HG03064 (cell line): Measurements from ENCODE around the gene RPA3.

ENCODE experiments used
- ATAC-seq: cut with Tn5 transposase; IDR thresholded peaks from one replicate; pipeline ENCODE4 v1.9.1; 2021; ENCODE audit warnings: low read depth; ENCODE audit not compliant: unreplicated experiment

Gene RPA3

DNA sequence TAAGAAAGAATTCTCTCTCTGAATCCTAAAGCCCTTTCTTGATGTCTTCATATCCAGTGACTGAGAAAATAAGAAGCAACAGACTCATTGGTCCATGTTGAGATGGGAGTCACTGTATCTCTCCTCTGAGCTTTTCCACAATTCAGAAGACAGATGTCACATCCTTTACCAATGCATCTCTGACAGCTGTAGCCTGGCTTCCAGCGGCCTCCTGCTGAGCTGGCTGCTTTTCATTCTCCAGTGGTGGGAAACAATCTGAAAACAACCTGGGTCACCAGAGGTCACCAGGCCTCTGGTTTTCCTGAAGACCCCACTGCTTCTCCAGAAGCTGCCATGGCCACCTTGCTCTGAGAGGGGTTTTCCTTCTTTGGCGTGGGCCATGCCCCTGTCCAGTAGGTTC lies 18.3 kb upstream of the RPA3 start:
- no peak for ATAC-seq

DNA sequence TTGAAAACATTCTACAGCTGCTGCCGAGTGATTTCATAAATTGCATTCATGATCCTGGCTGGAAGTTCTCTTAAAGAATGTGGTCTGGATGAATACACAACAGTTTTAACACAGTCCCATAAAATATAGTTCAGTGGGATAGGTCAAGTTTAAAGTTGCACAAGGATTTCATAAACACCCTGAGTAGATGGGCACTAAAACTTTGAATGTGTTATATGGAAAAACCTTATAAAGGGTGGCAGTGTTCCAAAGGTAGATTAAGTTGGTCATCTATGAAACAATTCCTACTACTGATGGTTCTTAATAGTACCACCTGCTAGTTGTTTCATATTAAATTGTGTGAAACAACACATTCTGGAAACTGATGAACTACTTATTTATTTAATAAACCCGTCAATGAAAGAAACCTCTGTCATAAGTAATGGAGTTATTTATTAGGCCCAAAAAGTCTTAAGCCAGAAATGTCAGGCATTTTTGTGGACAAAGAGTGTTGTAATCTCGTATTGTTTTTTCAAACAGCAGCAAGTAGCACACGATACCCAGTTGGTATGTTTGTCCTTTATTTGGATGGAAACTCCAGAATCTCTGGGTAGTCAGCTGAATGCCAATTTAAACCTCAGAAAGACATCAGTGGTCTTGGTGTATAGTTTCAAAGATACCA lies 14.3 kb upstream of the RPA3 start:
- ATAC-seq: no peak

DNA sequence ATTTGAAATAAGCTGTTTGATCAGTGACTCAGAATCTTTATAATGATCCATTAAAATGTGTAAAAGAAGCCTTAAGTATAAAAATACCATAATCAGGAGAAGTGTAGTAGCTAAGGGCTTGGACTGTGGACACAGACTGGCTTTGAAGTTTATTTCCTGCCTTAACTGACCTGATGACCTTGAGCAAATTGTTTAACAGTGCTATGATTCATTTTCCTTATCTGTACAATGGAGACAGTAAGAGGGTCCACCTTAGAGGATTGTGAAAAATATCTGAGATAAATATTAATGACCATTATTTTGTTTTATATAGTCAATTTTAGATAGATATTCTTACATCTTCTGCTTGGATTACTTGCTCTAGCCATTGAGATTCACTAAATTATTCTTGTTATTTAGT lies 13.3 kb upstream of the RPA3 start:
- no peak for ATAC-seq

DNA sequence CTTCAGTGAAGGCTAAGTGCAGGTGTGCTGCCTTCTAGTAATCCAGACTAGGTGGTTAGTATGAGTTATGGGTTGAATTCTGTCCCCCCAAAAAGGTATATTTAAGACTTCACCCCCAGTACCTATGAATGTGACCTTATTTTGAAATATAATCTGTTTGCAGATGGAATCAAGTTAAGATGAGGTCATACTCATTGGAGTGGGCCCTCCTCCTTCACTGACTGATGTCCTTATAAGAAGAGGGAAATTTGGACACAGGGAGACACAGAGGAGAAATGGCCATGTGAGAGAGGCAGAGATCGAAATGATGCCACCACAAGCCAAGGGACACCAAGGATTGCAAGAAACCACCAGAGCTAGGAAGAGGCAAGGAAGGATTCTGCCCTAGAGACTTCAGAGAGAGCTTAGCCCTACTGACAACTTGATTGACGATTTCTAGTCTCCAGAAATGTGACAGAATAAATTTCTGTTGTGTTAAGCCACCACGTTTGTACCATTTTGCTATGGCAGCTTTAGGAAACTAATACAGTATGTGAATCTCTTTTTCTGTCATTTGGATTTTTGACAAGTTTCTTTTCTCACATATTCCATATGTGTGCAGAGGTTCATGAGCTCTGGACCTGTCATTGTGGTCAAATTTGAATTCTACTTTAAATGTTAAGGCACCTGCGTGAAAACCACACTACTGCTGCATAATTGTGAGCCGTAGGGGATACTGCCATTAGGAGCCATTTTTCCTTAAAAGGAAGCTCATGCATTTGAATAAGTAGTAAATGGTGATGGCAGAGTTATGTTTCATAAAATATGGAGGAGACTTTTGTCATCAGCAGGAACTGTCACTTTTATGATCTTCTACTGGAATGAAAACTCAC lies 2.6 kb upstream of the RPA3 start:
- ATAC-seq: no peak

DNA sequence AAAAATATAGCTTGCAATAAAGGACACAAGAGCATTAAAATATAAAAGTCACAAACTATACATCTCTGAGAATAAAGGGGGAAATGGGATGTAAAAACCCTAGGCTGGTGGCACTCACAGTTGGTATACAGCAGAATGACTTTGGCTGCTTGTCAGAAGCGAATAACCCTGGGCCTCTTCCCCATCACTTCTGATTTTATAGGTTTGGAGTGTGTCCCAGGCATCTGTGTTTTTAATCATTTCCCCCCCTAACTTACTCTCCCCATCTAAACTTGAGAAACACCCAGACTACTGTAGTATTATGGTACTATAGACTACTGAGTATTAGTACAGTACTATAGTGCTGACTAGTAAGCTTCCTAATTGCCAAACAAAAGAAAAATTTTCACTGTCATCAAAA lies 1.8 kb upstream of the RPA3 start:
- no peak for ATAC-seq

DNA sequence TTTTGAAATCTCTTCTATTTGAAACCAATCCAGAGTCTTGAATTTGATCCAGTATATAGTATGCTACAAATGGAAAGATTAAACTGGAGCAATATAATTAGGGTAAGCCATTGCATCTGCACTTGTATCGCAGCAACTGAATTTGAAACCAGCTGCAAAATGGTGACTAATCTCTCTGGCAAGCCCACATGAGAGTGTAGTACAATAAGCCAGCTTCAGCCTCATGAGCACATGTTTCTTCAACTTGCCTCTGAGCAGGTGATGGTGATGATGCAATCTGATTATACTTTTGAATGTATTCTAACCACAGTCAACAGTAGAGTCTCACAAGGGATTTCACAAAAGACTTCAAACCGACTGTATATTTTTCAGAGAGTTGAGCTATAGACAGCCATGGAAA lies 829 bp upstream of the RPA3 start:
- peak; percentile 97 for ATAC-seq

DNA sequence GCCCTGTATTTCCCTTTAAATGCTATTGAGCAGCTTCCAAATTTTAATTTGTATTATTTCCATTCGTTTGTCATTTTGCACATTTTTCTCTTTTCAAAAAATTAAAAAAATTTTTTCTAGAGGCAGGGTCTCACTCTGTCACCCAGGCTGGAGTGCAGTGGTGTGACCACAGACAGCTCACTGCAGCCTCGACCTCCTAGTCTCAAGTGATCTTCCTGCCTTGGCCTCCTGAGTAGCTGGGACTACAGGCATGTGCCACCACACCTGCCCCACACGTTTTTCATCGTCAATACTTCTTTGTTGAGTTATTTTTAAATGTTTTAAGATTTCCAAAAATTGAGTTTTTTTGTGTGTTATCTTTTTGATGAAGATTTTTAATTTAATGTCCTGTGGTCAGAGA lies 4.7 kb downstream of the RPA3 start:
- no peak for ATAC-seq

DNA sequence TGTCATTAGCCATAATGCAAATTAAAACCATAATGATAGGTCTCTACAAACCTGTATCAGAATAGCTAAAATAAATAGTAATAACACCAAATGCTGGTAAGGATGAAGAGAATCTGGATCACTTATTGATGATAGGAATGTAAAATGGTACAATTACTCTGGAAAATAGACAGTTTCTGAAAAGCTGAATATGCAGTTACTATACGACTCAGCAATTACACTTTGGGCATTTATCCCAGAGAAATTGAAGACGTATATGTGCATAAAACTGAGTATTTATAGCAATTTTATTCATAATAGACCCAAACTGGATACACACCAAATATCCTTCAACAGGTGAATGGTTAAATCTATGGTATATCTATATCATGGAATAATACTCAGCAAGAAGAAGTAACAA lies 7.9 kb downstream of the RPA3 start:
- no peak for ATAC-seq

DNA sequence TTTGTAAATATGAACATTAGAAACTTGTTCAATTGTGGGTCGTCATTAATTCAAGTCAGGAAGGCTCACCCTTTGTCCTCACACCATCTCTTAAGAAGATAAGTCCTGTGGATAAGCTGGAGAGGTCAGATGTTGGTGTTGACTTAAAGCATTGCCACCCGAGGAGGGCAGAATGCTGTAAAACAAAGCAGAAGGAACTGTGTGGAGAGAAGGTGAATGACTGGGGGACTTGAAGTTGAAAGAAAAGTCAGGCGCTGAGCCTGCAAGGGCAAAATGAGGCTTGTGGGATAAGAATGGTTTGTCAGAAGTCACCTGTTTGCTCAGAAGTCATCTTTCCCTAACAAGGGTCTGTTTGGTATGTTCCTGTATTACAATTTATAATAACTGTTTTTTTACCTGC lies 9.1 kb downstream of the RPA3 start:
- no peak for ATAC-seq

DNA sequence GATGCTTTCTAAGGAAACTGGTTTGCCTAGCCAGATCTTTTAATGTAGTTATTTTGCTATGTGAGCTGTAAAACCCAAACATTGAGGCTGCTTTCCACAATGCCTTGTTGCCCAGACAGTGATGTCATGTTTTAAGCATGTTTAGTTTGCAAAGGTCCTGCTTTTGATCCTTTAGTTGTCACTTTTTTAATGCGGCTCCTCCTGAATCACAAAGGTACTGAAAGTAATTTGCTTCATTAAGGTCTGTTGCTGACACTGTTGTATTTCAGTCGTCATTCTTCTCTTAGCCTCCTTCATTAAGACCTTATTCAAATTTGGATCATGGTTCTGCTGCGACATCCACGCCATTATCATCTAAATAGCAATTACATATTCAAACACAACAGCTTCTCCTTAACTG lies 10.6 kb downstream of the RPA3 start:
- no peak for ATAC-seq

DNA sequence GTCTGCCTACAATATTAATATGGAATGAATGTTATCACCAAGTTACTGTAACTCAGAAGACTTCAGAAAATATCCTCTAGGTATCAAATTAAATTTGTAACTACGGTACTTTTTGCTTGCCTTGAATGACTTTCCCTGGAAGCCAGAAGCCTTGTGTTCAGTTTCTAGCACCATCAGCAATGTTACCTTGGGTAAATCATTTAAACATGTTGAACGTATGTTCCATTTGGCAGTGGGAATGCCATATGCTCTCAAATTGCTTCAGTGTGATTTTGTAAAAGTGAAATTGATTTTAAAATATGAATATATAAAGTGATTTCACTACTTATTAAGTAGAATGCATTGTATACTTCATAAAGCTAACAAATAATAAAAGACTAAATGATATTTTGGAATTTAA lies 11.2 kb downstream of the RPA3 start:
- no peak for ATAC-seq

DNA sequence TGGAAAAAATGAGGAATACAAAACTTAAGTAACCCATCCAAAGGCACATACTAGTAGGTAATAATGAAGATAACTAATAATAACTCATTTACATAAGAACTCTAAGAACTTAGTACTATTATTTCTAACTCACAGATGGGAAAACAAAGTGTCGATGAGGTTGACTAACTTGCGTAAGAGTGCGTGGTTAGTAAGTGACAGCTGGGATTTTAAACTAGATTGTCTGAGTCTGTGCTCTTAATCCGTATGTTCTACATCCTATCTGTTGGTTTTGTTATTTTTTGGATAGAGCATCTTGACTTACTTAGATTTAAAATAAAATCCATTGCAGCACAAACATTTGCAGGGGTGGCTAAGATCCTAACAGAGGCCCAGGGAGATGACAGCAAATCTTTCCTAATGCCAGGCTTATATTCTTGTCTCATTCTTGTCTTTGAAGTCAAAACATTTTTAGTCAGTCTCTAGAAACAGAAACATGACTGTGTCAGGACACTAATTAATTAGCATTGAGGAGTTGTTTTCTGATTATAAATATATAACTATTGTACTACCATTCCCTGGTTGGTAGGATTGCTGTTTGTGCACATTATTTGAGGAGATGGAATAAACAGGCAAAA lies 11.7 kb downstream of the RPA3 start:
- ATAC-seq: no peak

DNA sequence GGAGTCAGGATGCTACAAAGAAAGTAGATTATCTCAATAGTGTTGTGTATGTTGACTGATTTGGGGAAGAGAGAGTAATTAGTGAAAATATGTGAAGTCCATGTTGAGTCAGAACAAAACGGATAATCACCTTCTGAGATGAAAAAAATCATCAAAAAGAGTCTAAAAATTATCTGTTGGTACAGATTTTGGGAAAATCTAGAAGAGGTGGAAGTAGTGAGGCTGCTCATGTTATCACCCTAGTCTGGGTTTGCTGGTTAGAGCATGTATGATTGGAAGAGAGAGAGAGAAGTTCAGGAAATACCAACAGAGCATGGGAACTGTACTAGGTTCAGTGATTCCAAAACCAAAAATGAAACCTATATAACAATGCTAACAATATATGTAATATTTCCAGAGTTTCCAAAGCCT lies 12.3 kb downstream of the RPA3 start:
- no peak for ATAC-seq

DNA sequence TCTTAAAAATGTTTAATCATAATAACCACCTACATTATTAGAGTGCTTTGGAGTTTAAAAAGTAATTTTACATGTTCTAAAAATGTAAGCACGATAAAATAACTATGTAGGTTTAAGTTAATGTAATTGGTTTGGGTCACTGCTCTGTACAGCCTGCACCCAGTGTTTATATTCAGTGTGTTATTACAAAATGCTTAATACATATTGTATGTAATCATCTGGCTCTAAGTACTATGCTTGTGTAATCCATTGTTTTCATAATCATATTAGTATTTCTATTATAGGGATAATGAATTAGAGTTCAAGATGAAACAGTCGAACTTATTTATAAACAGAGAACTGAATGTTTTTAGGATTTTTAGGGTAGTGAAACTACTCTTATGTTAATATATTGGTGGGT lies 13.1 kb downstream of the RPA3 start:
- ATAC-seq: no peak

DNA sequence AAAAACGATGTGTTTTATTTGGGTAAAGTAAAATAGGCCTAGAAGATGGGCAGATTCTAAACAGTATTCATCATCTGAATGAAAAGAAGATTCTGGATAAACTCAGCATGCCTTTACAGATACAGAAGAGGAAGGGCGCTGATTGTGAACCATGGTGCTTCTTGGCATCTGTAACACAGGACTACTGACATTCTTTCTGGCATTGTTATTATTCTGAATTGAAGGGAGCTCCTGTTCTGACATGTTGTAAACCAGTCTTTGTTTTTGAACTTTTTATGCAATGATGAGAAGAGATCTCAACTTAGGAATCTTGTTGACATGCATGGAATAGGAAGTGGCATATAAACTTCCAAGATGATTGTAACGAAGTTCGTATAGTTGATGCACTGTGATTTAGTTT lies 13.5 kb downstream of the RPA3 start:
- no peak for ATAC-seq

DNA sequence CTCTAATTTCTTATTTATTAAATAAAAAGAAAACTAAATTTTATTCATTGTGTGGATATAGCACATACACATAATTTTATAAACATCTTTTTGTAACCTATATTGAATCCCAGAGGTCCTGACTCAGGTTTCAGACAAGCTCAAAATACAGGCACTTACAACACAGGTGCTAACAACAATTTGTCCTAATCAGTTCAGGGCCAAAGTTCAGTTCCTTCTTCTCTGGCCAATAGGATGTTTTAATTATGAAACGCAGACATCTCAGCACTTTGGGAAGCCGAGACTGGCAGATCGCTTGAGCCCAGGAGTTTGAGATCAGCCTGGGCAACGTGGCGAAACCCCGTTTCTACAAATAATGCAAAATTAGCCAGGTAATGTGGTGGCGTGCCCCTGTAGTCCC lies 15.0 kb downstream of the RPA3 start:
- ATAC-seq: no peak

DNA sequence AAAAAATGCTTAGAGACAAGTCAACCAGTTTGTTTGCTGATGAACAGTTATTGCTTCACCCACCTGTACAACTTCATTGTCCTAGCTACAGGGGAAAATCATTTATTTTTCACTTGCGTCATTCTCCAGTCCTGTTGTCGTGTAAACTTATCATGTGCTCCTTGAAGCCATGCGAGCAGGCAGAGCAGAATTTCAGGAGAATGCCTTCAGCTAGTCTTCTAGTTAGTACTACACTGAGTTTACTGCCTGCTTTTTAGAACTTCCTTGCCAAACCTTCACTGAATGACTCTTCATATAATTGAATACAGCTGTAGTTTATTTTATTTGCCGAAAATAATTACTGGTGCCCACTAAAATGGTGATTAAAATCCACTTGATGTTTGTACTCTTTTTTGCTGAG lies 15.6 kb downstream of the RPA3 start:
- ATAC-seq: no peak

DNA sequence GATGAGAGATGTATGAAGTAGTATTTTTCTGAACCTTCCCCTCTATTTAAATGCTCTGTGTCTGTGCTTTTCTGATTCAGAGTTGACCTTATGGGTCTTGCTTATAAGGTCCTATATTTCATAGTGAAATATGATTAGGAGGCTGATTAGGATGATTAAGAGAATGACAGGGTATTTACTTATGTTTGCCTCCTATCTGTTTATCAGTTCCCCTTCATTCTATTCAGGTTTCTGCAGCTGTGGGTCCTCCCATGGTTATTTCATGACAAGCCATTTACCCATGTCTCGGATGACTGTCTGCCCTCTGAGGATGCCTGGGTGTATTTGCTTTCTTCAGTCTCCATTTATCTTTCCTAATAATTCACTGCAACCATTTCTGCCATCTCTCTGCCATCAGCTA lies 16.9 kb downstream of the RPA3 start:
- no peak for ATAC-seq

DNA sequence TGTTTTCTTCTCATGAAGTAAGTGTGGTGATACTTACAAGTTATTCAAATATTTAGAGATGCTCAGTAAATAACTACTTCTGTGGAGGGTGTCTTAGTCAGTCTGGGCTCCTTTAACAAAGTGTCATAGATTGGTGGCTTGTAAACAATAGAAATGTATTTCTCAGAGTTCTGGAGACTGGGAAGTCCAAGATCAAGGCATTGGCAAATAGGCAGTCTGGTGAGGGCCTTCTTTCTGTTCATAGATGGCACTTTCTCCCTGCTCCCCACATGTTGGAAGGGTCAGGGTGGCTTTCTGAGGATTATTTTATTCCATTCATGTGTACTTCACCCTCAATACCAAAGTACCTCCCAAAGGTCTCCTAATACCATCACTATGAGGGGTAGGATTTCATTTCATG lies 18.4 kb downstream of the RPA3 start:
- no peak for ATAC-seq

DNA sequence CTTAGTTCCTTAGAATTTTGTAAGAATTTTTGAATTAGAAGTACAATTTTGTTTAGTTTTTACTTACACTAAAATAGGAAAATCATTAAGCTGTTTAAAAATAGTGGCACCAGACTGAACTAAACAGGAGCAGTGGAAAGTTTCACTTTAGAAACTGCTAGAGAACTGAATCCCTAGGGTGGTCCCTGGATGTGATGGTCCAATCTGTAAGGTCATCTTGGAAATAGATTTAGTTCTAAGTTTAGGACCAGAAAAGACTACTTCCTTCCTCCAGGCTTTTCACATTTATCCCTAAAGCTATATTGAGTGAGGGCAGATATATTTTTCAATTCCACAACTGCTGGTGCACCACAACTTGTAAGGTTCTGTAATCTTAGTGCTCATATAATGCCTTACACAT lies 19.0 kb downstream of the RPA3 start:
- no peak for ATAC-seq

DNA sequence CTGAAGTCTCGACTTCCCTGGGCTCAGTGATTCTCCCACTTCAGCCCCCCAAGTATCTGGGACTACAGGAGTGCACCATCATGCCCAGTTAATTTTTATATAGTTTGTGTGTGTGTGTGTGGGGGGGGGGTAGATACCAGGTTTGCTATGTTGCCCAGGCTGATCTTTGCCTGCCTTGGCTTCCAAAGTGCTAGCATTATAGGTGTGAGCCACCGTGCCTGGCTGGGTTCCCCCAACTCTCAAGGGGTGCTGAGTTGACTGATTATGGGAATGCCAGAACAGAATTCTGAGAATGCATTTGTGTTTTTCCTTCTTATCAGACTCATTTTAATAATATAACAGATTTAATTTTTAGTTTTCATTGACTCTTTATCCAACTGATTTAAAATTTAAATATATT lies 19.5 kb downstream of the RPA3 start:
- no peak for ATAC-seq
